ENCODE data around the gene FAM167B.

DNA sequence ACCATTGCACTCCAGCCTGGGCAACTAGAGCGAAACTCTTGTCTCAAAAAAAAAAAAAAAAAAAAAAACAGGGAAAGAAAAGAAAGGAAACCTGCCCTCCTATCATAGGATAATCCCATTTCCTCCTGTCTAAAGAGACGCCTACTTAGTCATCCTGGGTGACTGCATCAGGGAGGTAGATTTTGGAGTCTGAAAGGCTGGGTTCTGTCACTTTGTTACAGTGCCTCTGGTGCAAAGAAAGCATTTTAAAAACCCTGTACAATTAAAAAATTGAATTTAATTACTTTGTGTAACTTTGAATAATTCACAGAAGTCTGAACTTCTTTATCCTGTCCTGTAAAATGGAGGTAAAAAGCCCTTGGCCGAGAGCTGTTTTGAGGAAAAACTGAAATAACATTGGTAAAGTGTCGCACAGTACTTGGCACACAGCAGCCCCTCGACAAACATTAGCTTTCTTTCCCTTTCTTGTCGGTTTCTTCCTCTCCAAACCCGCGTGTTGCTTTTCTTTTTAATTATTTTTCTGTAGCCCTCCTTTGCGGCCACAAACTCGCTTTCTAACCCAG is 44.2 kb downstream of the FAM167B start:
- TF ChIP-seq, protein P1, sequence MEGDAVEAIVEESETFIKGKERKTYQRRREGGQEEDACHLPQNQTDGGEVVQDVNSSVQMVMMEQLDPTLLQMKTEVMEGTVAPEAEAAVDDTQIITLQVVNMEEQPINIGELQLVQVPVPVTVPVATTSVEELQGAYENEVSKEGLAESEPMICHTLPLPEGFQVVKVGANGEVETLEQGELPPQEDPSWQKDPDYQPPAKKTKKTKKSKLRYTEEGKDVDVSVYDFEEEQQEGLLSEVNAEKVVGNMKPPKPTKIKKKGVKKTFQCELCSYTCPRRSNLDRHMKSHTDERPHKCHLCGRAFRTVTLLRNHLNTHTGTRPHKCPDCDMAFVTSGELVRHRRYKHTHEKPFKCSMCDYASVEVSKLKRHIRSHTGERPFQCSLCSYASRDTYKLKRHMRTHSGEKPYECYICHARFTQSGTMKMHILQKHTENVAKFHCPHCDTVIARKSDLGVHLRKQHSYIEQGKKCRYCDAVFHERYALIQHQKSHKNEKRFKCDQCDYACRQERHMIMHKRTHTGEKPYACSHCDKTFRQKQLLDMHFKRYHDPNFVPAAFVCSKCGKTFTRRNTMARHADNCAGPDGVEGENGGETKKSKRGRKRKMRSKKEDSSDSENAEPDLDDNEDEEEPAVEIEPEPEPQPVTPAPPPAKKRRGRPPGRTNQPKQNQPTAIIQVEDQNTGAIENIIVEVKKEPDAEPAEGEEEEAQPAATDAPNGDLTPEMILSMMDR (IDR thresholded peaks at IDR 0.05): no peak
- TF ChIP-seq POLR2A (IDR thresholded peaks at IDR 0.05): no peak

Data from thyroid gland (tissue), 4 donors.